BLaER1 (cell line): ENCODE measurements around the gene WDR20.

ENCODE experiments used
- H3K27ac ChIP-seq: shearing (Covaris generic); formaldehyde crosslinking; 2 replicates; pipeline ENCODE4 v1.8.1; 2022
- H3K27me3 ChIP-seq: shearing (Covaris generic); formaldehyde crosslinking; 2 replicates; pipeline ENCODE4 v1.8.1; 2022
- H3K36me3 ChIP-seq: shearing (Covaris generic); formaldehyde crosslinking; 2 replicates; pipeline ENCODE4 v1.8.1; 2022
- H3K4me1 ChIP-seq: shearing (Covaris generic); formaldehyde crosslinking; 2 replicates; pipeline ENCODE4 v1.8.1; 2022
- H3K4me2 ChIP-seq: shearing (Covaris generic); formaldehyde crosslinking; 2 replicates; pipeline ENCODE4 v1.8.1; 2022
- H3K4me3 ChIP-seq: shearing (Covaris generic); formaldehyde crosslinking; 2 replicates; pipeline ENCODE4 v1.8.1; 2022
- H3K9ac ChIP-seq: shearing (Covaris generic); formaldehyde crosslinking; 2 replicates; pipeline ENCODE4 v1.8.1; 2022
- H3K9me3 ChIP-seq: shearing (Covaris generic); formaldehyde crosslinking; 2 replicates; pipeline ENCODE4 v1.8.1; 2022
- H4K20me1 ChIP-seq: shearing (Covaris generic); formaldehyde crosslinking; 2 replicates; pipeline ENCODE4 v1.8.1; 2022
- Cebpa-rat ChIP-seq: shearing (Covaris generic); IDR thresholded peaks from 2 replicates; pipeline ENCODE4 v1.8.1; 2022

WDR20 gene

DNA sequence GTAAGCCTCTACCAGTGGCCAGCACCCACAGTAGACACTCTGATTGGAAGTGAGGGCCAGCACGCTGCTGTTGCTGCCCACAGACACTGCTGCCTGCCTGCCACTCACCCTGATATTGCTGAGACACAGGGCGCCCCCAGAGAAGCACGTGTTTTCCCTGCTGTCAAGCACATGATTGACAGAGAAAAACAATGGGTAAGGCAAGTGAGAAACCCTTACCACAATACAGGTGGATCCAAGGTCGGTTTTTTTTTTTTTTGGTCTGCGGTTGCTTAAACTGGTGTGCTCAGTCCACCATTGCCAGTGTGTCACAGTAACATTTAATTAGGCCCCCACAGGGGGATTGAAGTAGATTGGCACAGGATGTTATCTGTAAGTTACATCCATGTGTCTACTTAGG is 65.9 kb downstream of the WDR20 start:
- no peaks in the 10 kb centered on the region for H3K9me3 ChIP-seq
- H3K36me3 ChIP-seq, result peaks cover 66% of the 10 kb centered on the region
- no peak overlapping the region for H3K9ac ChIP-seq
- no peaks in the 10 kb centered on the region for H3K27me3 ChIP-seq
- peaks cover 89% of the 10 kb centered on the region for H4K20me1 ChIP-seq
- H3K4me1 ChIP-seq, result peaks cover 67% of the 10 kb centered on the region
- no peak overlapping the region for H3K4me3 ChIP-seq
- TF ChIP-seq Cebpa-rat, result no peak
- peak overlapping the region; percentile 61 for H3K4me2 ChIP-seq
- H3K27ac ChIP-seq, result no peak overlapping the region

DNA sequence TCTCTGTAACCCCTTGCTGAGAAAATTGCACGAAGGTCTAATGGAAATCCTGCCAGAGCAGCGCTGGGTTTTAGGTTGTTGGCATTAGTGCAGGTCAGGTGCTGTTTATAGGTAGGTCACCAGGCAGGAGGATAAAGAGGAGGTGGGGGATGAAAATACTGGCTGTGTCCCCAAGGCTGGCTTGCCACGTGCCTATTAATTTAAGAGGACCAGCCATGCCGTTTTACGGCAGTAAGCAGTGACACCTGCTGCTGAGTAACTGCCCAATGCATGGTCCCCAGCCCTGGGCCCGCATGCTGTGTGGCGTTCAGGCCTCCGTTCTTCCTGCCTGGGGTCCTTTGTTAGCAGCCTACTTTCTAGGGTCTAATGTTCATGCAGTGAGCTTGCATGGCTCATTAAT is 67.2 kb downstream of the WDR20 start:
- H3K36me3 ChIP-seq, result peaks cover 79% of the 10 kb centered on the region
- H3K9ac ChIP-seq, result no peak overlapping the region
- H3K9me3 ChIP-seq, result no peaks in the 10 kb centered on the region
- no peaks in the 10 kb centered on the region for H3K27me3 ChIP-seq
- peaks cover 53% of the 10 kb centered on the region for H3K4me1 ChIP-seq
- H3K4me3 ChIP-seq, result no peak overlapping the region
- H4K20me1 ChIP-seq, result peaks cover 87% of the 10 kb centered on the region
- no peak for TF ChIP-seq Cebpa-rat
- H3K4me2 ChIP-seq, result peak overlapping the region; percentile 61
- H3K27ac ChIP-seq, result peak overlapping the region; percentile 3; the same call in 1 of the 2 replicates

DNA sequence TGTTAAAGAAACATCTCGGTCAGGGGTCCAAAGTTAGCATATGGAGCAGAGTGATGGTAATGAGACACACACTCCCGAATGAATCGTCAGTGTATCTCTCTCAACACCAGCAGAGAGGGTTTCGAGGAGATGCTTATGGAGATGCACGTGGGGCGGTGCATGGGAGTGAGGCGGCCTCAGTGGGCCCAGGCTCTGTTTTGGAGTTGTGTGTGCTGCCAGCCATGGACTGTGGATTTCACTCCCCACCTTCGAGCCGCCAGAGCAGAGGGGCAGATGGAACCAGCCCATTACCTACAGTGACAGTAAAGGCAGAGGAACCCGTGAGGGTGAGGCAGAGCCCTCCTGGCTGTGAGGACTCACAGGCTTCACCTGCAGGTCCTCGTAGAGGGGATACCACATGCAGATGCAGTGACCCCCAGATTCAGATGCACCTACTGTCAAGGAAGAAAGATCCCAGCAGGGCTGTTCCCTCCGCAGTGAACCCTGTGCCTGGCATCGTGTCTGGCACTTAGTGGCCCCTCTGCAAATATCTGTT is 68.2 kb downstream of the WDR20 start:
- no peak for TF ChIP-seq Cebpa-rat
- Histone ChIP-seq H3K9me3 (no peaks in the 10 kb centered on the region), H3K36me3 (peaks cover 89% of the 10 kb centered on the region)

DNA sequence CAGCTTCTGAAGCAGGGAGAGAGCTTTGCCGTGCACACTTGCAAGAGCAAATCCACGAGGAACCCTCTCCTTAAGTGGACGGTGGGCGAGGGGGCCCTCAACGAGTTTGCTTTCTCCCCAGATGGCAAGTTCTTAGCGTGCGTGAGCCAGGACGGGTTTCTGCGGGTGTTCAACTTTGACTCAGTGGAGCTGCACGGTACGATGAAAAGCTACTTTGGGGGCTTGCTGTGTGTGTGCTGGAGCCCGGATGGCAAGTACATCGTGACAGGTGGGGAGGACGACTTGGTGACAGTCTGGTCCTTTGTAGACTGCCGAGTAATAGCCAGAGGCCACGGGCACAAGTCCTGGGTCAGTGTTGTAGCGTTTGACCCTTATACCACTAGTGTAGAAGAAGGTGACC is 69.0 kb downstream of the WDR20 start:
- TF ChIP-seq Cebpa-rat, result no peak
- no peak overlapping the region for H3K4me3 ChIP-seq
- no peak overlapping the region for H3K4me2 ChIP-seq
- no peak overlapping the region for H3K27ac ChIP-seq
- H3K36me3 ChIP-seq, result peaks cover 98% of the 10 kb centered on the region
- no peak overlapping the region for H3K9ac ChIP-seq
- peaks cover 35% of the 10 kb centered on the region for H3K4me1 ChIP-seq
- H3K9me3 ChIP-seq, result no peaks in the 10 kb centered on the region
- no peaks in the 10 kb centered on the region for H3K27me3 ChIP-seq
- peaks cover 87% of the 10 kb centered on the region for H4K20me1 ChIP-seq

More for the DNA sequence above, 68.2 kb downstream of the WDR20 start:
- H3K4me2 ChIP-seq, result no peak overlapping the region
- H3K4me1 ChIP-seq, result peaks cover 43% of the 10 kb centered on the region
- H3K4me3 ChIP-seq, result no peak overlapping the region
- H3K27me3 ChIP-seq, result no peaks in the 10 kb centered on the region
- H3K27ac ChIP-seq, result no peak overlapping the region
- peaks cover 87% of the 10 kb centered on the region for H4K20me1 ChIP-seq
- H3K9ac ChIP-seq, result no peak overlapping the region

DNA sequence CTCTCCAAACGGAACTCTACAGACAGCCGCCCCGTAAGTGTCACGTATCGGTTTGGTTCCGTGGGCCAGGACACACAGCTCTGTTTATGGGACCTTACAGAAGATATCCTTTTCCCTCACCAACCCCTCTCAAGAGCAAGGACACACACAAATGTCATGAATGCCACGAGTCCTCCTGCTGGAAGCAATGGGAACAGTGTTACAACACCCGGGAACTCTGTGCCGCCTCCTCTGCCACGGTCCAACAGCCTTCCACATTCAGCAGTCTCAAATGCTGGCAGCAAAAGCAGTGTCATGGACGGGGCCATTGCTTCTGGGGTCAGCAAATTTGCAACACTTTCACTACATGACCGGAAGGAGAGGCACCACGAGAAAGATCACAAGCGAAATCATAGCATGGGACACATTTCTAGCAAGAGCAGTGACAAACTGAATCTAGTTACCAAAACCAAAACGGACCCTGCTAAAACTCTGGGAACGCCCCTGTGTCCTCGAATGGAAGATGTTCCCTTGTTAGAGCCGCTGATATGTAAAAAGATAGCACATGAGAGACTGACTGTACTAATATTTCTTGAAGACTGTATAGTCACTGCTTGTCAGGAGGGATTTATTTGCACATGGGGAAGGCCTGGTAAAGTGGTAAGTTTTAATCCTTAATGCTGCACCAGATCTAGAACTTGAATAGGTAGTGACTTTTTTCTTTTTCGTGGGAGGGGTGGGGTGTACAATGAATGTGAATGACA is 69.7 kb downstream of the WDR20 start:
- no peak overlapping the region for H3K27ac ChIP-seq
- H3K4me2 ChIP-seq, result no peak overlapping the region
- H3K9me3 ChIP-seq, result no peaks in the 10 kb centered on the region
- H3K9ac ChIP-seq, result no peak overlapping the region
- TF ChIP-seq Cebpa-rat, result no peak
- peaks cover 95% of the 10 kb centered on the region for H3K36me3 ChIP-seq
- peaks cover 28% of the 10 kb centered on the region for H3K4me1 ChIP-seq
- peaks cover 87% of the 10 kb centered on the region for H4K20me1 ChIP-seq
- H3K4me3 ChIP-seq, result no peak overlapping the region
- H3K27me3 ChIP-seq, result no peaks in the 10 kb centered on the region

DNA sequence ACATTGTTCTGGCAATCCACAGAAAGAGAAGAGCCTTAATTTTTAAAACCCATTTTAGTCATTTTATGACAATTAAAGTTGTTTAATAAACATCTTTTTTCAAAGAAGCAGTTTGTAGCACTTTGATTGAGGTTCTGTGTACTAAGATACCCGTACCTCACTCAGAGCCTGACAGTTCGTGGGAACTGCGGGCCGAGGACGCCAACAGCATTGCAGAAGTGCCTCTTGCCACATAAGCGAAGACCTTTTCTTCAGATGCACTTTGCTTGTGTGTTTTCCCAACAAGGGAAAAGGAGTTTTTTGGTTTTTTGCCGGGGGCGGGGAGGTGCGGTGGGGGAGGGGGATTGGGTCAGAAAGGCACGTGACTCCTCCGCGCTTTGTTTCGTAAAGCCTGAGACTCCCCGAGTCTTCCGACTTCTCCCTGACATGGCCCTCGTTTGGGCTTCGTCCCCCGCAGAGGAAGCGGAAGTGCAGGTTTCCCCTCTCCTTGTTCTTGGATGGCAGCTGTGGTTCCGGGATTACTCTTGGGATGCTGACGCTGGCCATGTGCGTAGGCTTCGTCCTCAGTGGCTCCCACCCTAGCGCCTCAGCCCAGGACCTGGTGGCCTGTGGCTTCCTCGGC is 70.8 kb downstream of the WDR20 start:
- peaks cover 84% of the 10 kb centered on the region for H3K36me3 ChIP-seq
- H3K27ac ChIP-seq, result no peak overlapping the region
- TF ChIP-seq Cebpa-rat, result no peak
- peaks cover 25% of the 10 kb centered on the region for H3K4me1 ChIP-seq
- H3K4me3 ChIP-seq, result no peak overlapping the region
- H3K9ac ChIP-seq, result no peak overlapping the region
- peaks cover 90% of the 10 kb centered on the region for H4K20me1 ChIP-seq
- H3K27me3 ChIP-seq, result no peaks in the 10 kb centered on the region
- H3K4me2 ChIP-seq, result no peak overlapping the region
- H3K9me3 ChIP-seq, result no peaks in the 10 kb centered on the region

DNA sequence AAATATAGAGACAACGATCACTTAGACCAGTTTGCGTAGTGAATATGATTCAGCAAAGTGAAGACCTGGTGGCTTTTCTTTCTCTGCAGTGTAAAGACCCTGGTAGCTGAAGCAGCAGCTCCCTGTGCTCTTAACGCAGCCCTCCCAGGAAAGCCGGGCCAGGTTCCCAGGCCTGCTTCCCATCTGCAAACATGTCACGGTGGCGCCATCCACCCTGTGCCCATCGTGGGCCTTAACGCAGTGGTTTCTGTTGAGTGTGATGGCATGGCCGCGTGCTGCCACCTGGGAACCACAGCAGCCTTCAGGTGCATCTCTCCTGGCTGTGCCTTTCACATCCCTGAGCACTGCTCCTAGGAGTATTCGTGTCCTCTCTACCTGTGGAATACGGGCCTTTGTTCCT is 71.5 kb downstream of the WDR20 start:
- Histone ChIP-seq H3K27me3 (no peaks in the 10 kb centered on the region), H3K4me2 (no peak overlapping the region), H3K36me3 (peaks cover 77% of the 10 kb centered on the region), H3K4me1 (peaks cover 25% of the 10 kb centered on the region), H3K4me3 (no peak overlapping the region), H3K9me3 (no peaks in the 10 kb centered on the region), H3K9ac (no peak overlapping the region), H3K27ac (no peak overlapping the region), H4K20me1 (peaks cover 90% of the 10 kb centered on the region)
- no peak for TF ChIP-seq Cebpa-rat

DNA sequence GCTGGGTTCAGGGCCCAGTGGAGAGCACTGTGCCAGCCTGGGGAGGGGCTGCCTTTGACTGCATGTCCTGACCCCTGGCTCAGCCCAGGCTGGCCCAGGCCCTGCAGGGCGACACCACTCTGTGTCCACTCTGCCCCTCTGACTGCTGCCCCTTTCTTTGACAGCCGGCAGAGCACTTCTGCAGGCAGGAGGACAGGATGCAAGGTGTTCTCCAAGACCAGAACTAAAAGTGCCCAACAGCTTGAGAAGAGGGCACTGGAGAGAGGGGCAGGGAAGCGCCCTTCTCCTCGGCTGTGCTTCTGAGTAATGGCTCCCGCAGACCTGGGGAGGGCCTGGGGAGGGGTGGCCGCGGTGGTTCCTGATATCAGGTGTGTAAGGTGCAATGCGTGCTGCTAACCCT is 72.7 kb downstream of the WDR20 start:
- peaks cover 90% of the 10 kb centered on the region for H4K20me1 ChIP-seq
- peaks cover 70% of the 10 kb centered on the region for H3K36me3 ChIP-seq
- H3K9me3 ChIP-seq, result no peaks in the 10 kb centered on the region
- 0 out of 2 replicates have a peak overlapping the region, but pooled peaks have one; percentile 6 for H3K27ac ChIP-seq
- no peak overlapping the region for H3K4me3 ChIP-seq
- peaks cover 27% of the 10 kb centered on the region for H3K4me1 ChIP-seq
- TF ChIP-seq Cebpa-rat, result no peak
- no peaks in the 10 kb centered on the region for H3K27me3 ChIP-seq
- no peak overlapping the region for H3K9ac ChIP-seq
- H3K4me2 ChIP-seq, result no peak overlapping the region

DNA sequence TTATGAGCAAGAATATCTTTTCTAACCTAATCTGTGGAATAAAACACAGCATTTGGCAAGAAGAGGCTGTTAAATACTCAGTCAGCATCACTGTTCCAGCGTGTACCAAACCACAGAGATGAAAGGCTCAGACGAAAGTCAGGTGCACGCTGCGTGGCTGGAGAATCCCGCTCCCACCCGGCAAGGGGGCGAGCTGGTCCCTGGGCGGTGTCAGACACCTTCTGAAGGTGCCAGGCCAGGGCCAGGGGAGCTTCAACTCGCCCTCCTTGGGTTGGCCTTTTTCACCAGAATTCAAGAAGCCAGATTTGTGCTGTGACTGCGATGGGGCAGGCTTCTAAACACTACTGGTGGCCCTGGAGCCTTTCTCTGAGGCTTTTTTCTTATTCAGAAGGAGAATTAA is 73.1 kb downstream of the WDR20 start:
- peaks cover 90% of the 10 kb centered on the region for H4K20me1 ChIP-seq
- H3K4me1 ChIP-seq, result peaks cover 32% of the 10 kb centered on the region
- TF ChIP-seq Cebpa-rat, result no peak
- no peak overlapping the region for H3K9ac ChIP-seq
- H3K4me2 ChIP-seq, result no peak overlapping the region
- no peaks in the 10 kb centered on the region for H3K27me3 ChIP-seq
- no peaks in the 10 kb centered on the region for H3K9me3 ChIP-seq
- no peak overlapping the region for H3K27ac ChIP-seq
- H3K4me3 ChIP-seq, result no peak overlapping the region
- peaks cover 70% of the 10 kb centered on the region for H3K36me3 ChIP-seq

DNA sequence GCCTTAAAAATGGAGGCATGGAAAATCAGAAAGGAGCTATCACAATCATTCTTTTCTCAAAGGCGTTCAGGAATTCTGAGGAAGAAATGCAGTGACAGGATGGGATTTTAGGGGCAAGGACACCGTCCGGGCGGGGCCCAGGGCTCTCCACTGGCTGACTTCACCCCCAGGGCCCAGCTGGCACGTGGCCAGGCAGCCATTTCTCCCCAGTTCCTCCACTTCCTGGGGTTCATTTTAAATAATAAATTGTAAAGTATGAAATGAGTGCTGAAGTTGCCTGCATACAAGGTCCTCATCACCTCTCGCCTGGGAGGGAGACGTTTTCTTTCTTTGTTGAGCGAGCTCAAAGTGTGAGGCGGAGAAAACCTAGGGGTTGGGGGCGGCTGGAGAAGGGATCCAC is 73.8 kb downstream of the WDR20 start:
- H3K4me3 ChIP-seq, result no peak overlapping the region
- H3K36me3 ChIP-seq, result peaks cover 65% of the 10 kb centered on the region
- H3K9ac ChIP-seq, result no peak overlapping the region
- no peaks in the 10 kb centered on the region for H3K27me3 ChIP-seq
- H4K20me1 ChIP-seq, result peaks cover 90% of the 10 kb centered on the region
- TF ChIP-seq Cebpa-rat, result no peak
- peaks cover 38% of the 10 kb centered on the region for H3K4me1 ChIP-seq
- no peak overlapping the region for H3K27ac ChIP-seq
- H3K9me3 ChIP-seq, result no peaks in the 10 kb centered on the region
- no peak overlapping the region for H3K4me2 ChIP-seq
